ENCODE measurements around the gene GINS1.

GINS1 gene

GRCh38 chr20:25453035-25453810, 45.8 kb downstream of the GINS1 start:
- Histone ChIP-seq H3K9me3 (ENCODE audit: insufficient read depth, low read length, severe bottlenecking) (no peaks in the 10 kb centered on the region), H3K36me3 (ENCODE audit: insufficient read depth, low read length) (peaks cover 48% of the 10 kb centered on the region), H3K27ac (ENCODE audit: low read length) (no peak overlapping the region), H3K27me3 (ENCODE audit: insufficient read depth, low read length, poor library complexity) (no peaks in the 10 kb centered on the region), H4K20me1 (ENCODE audit: insufficient read depth, low read length) (no peaks in the 10 kb centered on the region), H3K4me3 (ENCODE audit: low read depth in 1 of 2, low read length in 2 of 2) (no peak overlapping the region), H3K79me2 (ENCODE audit: insufficient read depth, low read length) (no peaks in the 10 kb centered on the region), H2AFZ (ENCODE audit: low read depth, low read length) (no peak overlapping the region), H3K4me1 (ENCODE audit: insufficient read depth, low read length) (no peaks in the 10 kb centered on the region), H3K9ac (ENCODE audit: low read depth, low read length) (no peak overlapping the region), H3K4me2 (ENCODE audit: insufficient read depth, low read length) (no peak overlapping the region)
- DNase-seq (no peak), ATAC-seq (ENCODE audit: insufficient read depth, low read depth) (no peak)
- TF ChIP-seq, protein P1, sequence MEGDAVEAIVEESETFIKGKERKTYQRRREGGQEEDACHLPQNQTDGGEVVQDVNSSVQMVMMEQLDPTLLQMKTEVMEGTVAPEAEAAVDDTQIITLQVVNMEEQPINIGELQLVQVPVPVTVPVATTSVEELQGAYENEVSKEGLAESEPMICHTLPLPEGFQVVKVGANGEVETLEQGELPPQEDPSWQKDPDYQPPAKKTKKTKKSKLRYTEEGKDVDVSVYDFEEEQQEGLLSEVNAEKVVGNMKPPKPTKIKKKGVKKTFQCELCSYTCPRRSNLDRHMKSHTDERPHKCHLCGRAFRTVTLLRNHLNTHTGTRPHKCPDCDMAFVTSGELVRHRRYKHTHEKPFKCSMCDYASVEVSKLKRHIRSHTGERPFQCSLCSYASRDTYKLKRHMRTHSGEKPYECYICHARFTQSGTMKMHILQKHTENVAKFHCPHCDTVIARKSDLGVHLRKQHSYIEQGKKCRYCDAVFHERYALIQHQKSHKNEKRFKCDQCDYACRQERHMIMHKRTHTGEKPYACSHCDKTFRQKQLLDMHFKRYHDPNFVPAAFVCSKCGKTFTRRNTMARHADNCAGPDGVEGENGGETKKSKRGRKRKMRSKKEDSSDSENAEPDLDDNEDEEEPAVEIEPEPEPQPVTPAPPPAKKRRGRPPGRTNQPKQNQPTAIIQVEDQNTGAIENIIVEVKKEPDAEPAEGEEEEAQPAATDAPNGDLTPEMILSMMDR (IDR thresholded peaks at IDR 0.05; ENCODE audit: borderline replicate concordance, extremely low read depth, low read length, poor library complexity, severe bottlenecking): no peak
- TF ChIP-seq EZH2 (IDR thresholded peaks at IDR 0.05; ENCODE audit: borderline replicate concordance, low read depth, low read length, severe bottlenecking): no peak

- ATAC-seq (ENCODE audit: insufficient read depth, low read depth) (peak; percentile 17; the same call in 1 of the 3 replicates), DNase-seq (no peak)
- H2AFZ ChIP-seq (ENCODE audit: low read depth, low read length): no peak overlapping the region
- H3K9me3 ChIP-seq (ENCODE audit: insufficient read depth, low read length, severe bottlenecking): no peaks in the 10 kb centered on the region
- H3K4me1 ChIP-seq (ENCODE audit: insufficient read depth, low read length): no peaks in the 10 kb centered on the region
- peaks cover 45% of the 10 kb centered on the region for H3K36me3 ChIP-seq (ENCODE audit: insufficient read depth, low read length)
- no peak overlapping the region for H3K9ac ChIP-seq (ENCODE audit: low read depth, low read length)
- no peak overlapping the region for H3K4me3 ChIP-seq (ENCODE audit: low read depth in 1 of 2, low read length in 2 of 2)
- no peaks in the 10 kb centered on the region for H3K79me2 ChIP-seq (ENCODE audit: insufficient read depth, low read length)
- no peak overlapping the region for H3K4me2 ChIP-seq (ENCODE audit: insufficient read depth, low read length)
- no peaks in the 10 kb centered on the region for H3K27me3 ChIP-seq (ENCODE audit: insufficient read depth, low read length, poor library complexity)
- H3K27ac ChIP-seq (ENCODE audit: low read length): no peak overlapping the region
- no peaks in the 10 kb centered on the region for H4K20me1 ChIP-seq (ENCODE audit: insufficient read depth, low read length)
- TF ChIP-seq EZH2 (IDR thresholded peaks at IDR 0.05; ENCODE audit: borderline replicate concordance, low read depth, low read length, severe bottlenecking): no peak
- TF ChIP-seq, protein P1 (IDR thresholded peaks at IDR 0.05; ENCODE audit: borderline replicate concordance, extremely low read depth, low read length, poor library complexity, severe bottlenecking): no peak
These were observed 46.9 kb downstream of the GINS1 start for GRCh38 chr20:25454153-25454900.

DNA sequence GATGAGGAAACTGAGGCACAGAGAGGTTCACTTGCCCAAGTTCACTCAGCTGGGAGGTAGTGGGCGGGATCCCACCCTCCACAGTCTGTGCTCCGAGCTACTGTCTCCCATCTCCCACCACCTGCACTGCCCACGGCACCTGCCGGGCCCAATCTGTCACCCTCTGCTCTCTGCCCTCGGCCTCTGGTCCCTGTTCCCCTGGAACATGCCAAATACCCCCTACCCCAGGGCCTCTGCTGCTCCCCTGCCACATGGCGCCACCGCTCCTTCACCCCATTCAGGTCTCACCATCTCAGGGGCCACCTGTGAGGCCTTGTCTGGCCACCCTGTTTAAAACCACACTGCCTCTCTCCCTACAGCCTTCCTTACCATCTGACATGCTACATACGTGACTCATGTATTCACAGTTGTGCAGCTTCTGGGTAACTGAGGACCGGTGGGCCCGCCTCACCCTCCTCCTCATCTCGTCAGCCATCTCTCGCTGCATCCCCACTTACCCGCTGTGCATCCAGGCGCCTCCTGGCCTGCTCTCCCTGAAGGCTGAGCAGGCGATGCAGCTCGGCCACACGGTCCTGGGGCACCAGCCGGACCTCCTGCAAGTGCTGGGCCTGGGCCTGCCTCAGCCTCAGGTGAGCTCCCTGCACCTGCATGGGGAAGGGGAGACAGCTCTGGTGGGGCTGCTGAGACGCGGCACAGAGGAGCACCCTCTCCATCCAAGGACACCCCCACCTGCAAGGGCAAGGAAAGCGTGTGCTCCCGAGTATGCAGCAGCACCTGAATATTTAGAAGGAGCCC, 50.6 kb downstream of the GINS1 start:
- TF ChIP-seq EZH2 (IDR thresholded peaks at IDR 0.05; ENCODE audit: borderline replicate concordance, low read depth, low read length, severe bottlenecking): no peak
- TF ChIP-seq, protein P1 (IDR thresholded peaks at IDR 0.05; ENCODE audit: borderline replicate concordance, extremely low read depth, low read length, poor library complexity, severe bottlenecking): no peak
- Histone ChIP-seq H3K79me2 (ENCODE audit: insufficient read depth, low read length) (no peaks in the 10 kb centered on the region), H2AFZ (ENCODE audit: low read depth, low read length) (no peak overlapping the region), H3K27me3 (ENCODE audit: insufficient read depth, low read length, poor library complexity) (no peaks in the 10 kb centered on the region), H4K20me1 (ENCODE audit: insufficient read depth, low read length) (no peaks in the 10 kb centered on the region), H3K4me1 (ENCODE audit: insufficient read depth, low read length) (no peaks in the 10 kb centered on the region), H3K27ac (ENCODE audit: low read length) (no peak overlapping the region), H3K36me3 (ENCODE audit: insufficient read depth, low read length) (peaks cover 62% of the 10 kb centered on the region), H3K9me3 (ENCODE audit: insufficient read depth, low read length, severe bottlenecking) (no peaks in the 10 kb centered on the region), H3K9ac (ENCODE audit: low read depth, low read length) (no peak overlapping the region), H3K4me2 (ENCODE audit: insufficient read depth, low read length) (no peak overlapping the region), H3K4me3 (ENCODE audit: low read depth in 1 of 2, low read length in 2 of 2) (no peak overlapping the region)
- DNase-seq: no peak
- ATAC-seq (ENCODE audit: insufficient read depth, low read depth): no peak

Measured in DND-41 (cell line).